GM18502 (cell line): ENCODE data around the gene ZSWIM3.

Experiments
- ATAC-seq: cut with Tn5 transposase; IDR thresholded peaks from one replicate; pipeline ENCODE4 v1.9.1; 2021; ENCODE audit warnings: mild to moderate bottlenecking; ENCODE audit not compliant: unreplicated experiment, poor library complexity

ZSWIM3 gene

GRCh38 chr20:45832619-45833018 lies 24.8 kb upstream of the ZSWIM3 start:
- ATAC-seq: no peak

DNA sequence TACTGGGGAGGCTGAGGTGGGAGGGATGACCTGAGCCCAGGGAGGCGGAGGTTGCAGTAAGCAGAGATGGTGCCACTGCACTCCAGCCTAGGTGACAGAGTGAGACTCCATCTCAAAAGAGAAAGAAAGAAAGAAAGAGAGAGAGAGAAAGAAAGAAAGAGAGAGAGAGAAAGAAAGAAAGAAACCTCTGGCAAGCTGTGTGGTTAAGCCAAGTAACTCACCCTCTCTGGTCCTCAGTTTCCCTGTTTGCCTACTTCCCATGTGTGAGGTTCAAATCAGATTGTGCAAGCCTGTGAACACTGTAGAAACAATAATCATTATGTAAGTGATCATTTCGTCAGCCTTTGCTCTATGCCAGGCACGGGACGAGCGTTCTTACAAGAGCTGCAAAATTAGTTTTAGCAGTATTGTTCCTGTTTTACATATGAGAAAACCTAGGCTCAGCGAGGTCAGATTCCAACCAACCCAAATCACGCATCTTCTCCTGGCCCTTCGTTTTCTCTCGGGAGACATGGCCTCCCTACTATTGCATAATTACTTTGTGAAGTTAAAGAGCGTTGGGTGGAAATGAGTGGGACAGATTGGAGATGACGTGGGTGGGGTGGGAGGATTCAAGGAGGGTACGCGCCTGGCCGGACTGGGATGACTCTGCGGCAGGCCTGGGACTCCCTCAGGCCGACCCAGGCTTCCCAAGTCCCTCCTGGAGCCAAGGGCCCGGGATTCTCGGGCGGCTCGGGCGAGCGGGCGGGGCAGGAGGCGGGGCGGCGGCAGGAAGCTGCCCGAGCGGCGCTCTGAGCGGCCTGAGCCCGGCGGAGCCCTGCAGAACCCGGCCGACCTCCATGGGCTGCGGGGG lies 24.2 kb upstream of the ZSWIM3 start, which contains the start of gene SNX21:
SNX21 (plus strand) TSS at position 770 of the 853 bp plus-strand sequence. CDS start 121 bp downstream, outside the sequence.
- ATAC-seq: no peak

DNA sequence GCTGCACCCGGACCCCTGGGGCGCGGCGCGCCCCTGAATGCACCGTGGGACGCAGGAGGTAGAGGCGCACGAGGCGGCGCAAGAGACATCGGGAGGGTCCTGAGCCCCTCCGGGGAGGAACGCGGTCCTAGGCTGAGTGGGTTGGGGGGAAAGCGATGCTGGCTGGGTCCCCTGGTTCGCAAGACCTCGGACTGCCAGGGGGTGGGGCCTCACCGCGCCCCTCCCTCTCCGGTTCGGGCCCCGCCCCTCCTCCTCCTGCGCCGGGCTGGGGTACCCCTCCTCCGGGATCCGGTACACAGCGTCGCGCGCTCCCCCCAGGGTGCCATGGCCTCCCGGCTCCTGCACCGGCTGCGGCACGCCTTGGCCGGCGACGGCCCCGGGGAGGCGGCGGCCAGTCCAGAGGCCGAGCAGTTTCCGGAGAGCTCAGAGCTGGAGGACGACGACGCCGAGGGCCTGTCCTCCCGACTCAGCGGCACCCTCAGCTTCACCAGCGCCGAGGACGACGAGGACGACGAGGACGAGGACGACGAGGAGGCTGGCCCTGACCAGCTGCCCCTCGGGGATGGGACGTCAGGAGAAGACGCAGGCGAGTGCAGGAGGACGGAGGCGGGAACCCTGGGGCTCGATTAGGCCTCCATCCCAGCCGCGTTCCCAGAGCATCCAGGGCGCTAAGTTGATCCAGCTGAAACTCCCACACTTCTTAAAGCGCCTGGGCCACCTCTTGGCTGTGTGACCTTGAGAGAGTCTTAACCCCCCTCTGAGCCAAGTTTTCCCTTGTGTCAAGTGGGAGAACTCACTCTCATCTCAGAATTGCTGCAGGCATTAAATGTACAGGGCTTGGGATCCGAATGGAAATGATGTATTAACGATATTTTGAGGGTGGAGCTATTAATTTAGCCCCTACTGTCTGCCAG lies 23.3 kb upstream of the ZSWIM3 start:
- ATAC-seq: no peak

- no peak for ATAC-seq
Observed at GRCh38 chr20:45834797-45835161, 22.6 kb upstream of the ZSWIM3 start.

- ATAC-seq: no peak
Observed at GRCh38 chr20:45835329-45835765, 22.1 kb upstream of the ZSWIM3 start.

DNA sequence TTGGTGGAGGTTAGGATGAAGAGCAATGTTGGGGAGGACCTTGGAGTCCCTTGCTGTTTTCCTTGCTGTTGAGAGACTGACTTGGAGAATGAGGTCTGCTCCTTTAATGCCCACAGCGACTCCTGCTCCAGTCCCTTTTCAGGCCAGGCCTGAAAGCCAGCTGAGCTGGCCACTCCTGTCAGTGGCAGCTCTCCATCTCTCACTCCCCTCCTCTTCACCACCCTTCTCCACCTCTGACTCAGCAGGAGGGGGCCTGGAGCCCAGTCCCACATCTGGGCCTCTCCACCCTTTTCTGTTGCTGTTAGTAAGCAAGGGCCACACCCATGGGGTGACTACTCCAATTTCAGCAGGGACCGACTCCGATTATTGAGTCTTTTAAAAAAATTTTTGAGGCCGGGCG lies 21.6 kb upstream of the ZSWIM3 start:
- ATAC-seq: no peak

DNA sequence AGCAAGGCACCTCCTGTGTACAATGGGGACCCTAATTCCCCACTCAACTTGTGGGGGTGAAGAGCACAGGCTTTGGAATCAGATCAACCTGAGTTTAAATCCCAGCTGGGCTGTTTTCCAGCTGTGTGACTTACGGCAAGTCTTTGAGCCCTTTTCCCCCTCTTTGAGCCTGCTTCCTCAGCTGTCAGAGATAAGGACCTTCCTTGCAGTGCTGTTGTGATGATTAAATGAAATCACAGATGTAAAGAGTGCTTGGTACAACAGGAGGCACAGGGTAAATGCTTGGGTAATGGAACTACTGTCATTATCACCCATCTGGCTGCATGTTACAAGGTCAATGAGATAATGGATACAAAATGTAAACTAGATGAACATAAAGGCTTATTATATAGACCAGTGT lies 20.6 kb upstream of the ZSWIM3 start:
- ATAC-seq: no peak

DNA sequence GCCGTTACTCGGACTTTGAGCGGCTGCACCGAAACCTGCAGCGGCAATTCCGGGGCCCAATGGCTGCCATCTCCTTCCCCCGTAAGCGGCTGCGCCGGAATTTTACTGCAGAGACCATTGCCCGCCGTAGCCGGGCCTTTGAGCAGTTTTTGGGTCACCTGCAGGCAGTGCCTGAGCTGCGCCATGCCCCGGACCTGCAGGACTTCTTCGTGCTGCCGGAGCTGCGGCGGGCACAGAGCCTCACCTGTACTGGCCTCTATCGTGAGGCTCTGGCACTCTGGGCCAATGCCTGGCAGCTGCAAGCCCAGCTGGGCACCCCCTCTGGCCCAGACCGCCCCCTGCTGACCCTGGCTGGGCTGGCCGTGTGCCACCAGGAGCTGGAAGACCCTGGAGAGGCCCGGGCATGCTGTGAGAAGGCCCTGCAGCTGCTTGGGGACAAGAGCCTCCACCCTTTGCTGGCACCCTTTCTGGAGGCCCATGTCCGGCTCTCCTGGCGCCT lies 16.7 kb upstream of the ZSWIM3 start:
- ATAC-seq: no peak

- no peak for ATAC-seq
Observed at GRCh38 chr20:45841407-45842129, 15.8 kb upstream of the ZSWIM3 start.

GRCh38 chr20:45842169-45842812 lies 15.1 kb upstream of the ZSWIM3 start:
- no peak for ATAC-seq

- ATAC-seq: no peak
Observed at GRCh38 chr20:45843506-45843905, 13.9 kb upstream of the ZSWIM3 start.

DNA sequence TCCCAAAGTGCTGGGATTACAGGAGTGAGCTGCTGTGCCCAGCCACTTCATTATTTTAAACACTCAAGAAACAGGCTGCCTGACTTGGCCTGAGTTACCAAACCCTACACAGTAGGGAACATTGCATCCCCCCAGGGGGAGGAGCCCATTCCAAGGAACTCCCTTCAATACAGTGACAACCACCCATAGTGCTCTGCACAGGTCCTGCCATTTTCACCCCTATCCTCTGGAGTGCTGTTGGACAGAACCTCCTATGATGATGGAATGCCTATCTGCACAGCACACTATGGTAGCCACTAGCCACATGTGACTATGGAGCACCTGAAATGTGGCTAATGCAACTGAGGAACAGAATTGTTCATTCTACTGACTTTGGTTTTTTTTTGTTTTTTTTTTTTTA lies 12.0 kb upstream of the ZSWIM3 start:
- ATAC-seq: no peak

DNA sequence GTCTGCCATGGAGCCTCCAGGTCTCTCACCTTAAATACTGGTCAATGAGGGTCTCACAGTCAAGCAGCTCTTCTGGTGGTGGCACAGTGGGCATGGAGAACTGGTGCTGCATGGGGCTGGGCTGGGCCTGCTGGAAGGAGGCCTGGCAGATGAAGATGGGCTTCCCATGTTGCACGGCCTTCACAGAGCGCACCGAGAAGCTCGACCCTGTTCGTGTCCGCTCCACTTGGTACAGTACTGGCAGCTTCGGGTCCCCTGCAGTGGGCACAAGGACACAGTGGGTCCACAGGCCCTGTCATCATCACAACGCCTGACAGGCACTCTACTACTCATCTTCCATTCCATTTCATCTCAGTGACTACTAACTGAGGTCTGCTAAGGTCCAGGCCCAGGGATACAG lies 9.0 kb upstream of the ZSWIM3 start:
- ATAC-seq: no peak

GRCh38 chr20:45848969-45849582 lies 8.3 kb upstream of the ZSWIM3 start:
- ATAC-seq: no peak

- no peak for ATAC-seq
Observed at GRCh38 chr20:45850238-45850637, 7.2 kb upstream of the ZSWIM3 start.

- ATAC-seq: no peak
Observed at GRCh38 chr20:45850926-45851325, 6.5 kb upstream of the ZSWIM3 start.

GRCh38 chr20:45851501-45851900 lies 5.9 kb upstream of the ZSWIM3 start:
- no peak for ATAC-seq

DNA sequence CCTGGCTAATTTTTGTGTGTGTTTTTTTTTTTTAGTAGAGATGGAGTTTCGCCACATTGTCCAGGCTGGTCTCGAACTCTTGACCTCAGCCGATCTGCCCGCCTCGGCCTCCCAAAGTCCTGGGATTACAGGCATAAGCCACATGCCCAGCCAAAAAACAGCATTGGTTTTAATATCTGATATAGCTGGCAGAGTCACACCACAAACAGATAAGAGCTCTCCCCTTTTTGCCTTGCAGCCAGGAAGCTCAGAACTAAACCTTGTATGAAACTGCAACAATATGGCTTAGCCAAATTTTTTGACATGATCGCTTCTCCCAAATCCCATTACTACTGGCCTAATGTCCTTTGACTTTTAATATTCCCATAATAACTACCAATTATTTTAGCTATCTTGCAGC lies 5.1 kb upstream of the ZSWIM3 start:
- ATAC-seq: no peak

GRCh38 chr20:45853484-45853883 lies 3.9 kb upstream of the ZSWIM3 start:
- ATAC-seq: no peak

- ATAC-seq: peak; percentile 29
Observed at GRCh38 chr20:45857882-45858216, 435 bp downstream of the ZSWIM3 start.
